Measurements from ENCODE around the gene NIPSNAP3A.

GRCh38 chr9:104778802-104779201, 31.3 kb downstream of the NIPSNAP3A start:
- TF ChIP-seq CTCF (IDR thresholded peaks at IDR 0.05) (no peak), POLR2A (IDR thresholded peaks at IDR 0.05) (no peak)

All from vagina (tissue), 2 donors.